HG03354 (cell line): ENCODE measurements around the gene RPL32.

Experiments used
- ATAC-seq: cut with Tn5 transposase; IDR thresholded peaks from one replicate; pipeline ENCODE4 v1.9.1; 2021; ENCODE audit warnings: mild to moderate bottlenecking; ENCODE audit not compliant: unreplicated experiment, poor library complexity, severe bottlenecking

The RPL32 gene

DNA sequence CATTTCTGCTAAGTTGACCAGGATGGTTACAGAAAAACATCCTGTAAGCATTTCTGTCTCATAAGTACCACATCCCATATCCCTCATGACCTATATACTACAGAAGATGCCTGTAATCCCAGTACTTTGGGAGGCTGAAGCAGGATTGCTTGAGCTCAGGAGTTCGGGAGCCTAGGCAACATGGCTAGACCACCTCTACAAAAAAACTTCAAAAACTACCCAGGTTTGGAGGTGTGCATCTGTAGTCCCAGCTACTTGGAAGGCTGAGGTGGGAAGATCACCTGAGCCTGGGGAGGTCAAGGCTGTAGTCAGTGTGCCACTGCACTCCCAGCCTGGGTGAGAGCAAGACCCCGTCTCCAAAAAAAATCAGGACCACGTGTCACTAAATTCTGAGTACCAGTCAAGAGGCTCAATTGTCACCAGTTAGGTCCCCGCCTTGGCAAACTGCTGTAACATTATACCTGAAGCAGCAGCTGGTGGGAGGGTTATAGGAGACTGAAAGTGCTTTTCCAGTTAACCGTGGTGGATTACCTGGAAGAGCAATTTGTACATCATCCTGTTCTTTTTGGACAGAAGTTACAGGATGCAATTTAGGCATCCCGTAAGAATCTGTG lies 6.2 kb downstream of the RPL32 start:
- no peak for ATAC-seq

DNA sequence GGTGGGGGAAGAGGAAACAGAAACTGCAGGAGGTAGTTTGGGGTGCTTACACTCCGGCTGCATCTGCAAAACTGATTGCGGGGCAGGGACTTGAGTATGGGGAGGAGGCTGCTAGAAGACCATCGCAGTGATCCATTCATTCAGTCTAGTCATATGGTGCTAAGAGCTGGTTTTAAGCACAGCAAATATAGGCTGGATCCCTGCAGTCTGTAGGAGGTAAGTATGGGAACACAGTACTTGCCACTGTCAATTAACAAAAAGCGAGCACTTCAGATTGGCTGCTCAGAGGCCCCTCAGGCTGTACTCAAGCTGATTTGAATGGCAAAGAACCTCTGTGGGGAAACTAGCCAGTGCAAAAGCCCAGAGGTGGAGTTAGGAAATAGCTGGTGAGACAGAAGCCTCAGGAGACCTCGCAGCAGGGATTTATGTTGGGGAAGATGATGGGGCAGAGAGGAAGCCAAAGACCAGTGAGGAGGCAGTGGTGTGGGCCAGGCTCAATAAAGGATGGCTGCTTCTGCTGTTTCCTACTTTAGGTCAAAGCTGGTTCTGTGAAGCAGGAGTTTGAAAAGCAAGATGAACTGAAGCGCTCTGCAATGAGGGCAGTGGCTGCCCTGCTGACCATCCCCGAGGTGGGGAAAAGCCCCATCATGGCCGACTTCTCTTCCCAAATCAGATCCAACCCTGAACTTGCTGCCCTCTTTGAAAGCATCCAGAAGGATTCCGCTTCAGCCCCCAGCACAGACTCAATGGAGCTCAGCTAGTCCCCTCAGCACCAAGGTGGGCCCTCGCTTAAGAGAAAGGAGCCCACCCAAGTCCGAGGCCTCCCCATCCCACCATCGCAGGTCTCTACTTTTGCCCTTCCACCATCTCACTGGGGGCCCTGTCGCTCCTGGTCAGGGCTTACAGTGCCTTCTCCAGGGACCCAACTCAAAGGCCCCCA lies 7.9 kb downstream of the RPL32 start:
- no peak for ATAC-seq

DNA sequence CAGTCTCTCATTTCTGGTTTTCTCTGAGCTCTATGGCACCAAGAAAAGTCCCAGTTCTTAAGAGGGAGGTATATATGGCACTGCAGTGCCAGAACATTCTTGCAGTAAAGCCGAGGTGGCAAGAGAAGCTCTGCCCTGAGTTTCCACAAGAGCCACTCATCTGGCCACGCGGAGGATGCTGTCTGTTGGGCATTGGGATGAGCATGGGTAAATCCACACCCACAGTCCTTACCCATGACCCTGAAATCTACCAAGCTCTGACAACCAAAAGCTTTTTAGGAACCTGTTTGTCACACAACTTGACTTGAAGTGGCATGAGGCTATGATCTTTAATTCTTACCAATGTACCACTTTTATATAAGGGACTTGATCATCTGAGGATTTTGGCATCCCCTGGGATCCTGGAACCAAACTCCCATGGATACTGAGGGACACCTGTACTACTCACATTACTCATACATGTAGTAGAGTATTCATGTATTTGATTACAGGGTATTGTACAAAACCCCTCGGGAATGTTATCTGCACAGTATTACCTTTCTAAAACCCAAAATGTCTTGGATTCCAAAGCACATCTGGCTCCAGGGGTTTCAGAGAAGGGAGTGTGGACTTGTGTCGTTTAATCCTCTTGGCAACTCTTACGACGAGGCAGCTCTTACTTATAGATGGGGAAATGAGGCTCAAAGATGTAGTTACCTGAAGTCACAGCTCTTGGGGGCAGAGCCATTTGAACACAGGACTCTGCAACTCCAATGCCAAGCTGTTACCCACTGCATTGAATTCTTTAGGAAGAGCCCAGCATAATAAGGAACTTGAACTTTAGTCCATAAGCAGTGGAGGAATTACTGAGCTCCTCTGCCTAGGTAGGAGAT lies 8.8 kb downstream of the RPL32 start:
- no peak for ATAC-seq

DNA sequence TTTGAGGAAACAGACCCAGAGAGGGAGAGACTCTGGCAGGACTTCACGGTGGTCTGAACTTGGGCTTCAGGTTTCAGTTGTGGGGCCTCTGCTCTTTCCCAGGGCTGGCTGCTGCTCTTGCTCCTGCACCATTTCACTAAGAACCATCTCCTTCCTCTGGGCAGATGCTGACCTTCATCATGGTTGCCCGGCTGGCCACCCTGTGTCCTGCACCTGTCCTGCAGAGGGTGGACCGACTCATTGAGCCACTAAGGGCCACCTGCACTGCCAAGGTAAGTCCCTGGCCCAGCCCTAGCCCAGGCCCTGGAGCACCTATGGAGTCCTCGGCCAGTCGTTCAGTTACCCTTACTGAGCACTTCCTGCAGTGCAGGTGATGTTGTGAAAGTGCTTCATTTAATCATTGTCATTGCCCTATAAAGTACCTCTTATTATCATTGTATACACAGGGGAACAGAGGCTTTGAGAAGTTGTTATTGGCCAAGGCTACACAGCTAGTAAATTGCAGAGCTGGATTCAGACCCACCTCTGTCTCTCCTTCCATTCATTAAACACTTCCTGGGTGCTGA lies 10.0 kb downstream of the RPL32 start:
- no peak for ATAC-seq

DNA sequence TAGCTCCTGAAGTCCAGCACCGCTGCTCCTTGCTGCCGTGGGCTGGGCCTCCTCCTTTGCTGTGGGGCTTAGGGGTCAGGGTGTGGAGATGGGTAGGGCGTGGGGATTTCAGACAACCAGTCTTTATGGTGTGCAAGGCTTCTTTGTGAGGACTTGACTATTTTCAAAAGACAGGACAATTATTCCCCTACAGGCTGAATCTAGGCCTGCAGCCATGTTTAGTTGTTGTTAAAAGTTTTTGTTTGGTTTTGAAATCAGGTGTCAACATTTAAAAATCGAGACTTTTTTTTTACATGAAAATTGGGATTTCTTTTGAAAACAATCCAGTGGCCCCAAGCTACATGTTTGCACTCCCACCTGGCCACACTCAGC lies 10.6 kb downstream of the RPL32 start:
- ATAC-seq: no peak

DNA sequence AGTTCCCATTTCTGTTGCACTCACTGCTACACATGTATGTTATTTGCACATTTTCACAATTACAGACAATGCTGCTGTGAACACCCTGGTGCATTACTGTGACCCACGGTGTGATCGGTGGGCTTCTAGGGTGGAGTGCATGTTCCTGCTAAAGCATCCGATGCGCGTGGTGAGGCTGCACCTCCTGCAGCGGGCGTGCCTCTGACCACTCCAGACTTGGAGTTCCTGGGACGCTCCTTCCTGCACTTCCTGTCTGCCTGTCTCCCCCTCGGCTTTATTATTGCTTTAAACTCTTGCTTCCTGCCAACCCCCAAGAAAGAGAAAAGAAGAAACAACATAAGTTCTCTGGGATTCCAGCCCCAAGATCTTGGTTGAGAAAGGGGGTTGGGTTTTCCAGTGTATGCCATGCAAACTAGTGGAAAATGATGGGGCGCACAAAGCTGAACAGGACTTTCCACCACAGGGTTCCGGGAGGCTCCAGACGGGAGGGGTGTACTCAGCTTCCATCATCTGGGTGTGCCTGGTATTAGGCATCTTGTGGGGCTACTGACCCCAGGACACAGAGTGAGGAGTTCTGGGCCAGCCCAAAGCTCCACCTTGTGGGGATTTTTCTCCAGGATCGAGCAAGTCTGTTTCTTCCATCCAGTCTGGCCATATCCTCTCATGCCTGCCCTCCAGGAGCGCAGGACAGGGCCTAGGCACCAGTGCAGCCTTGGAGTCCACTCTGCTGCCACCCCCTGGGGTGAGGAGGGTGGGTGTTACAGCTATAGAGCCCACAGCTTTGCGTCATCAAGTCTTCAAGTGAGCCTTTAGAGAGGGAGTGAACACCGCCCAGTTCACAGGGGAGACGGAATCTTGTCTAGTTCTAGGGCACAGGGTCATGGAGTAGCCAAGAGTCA lies 11.2 kb downstream of the RPL32 start:
- no peak for ATAC-seq

DNA sequence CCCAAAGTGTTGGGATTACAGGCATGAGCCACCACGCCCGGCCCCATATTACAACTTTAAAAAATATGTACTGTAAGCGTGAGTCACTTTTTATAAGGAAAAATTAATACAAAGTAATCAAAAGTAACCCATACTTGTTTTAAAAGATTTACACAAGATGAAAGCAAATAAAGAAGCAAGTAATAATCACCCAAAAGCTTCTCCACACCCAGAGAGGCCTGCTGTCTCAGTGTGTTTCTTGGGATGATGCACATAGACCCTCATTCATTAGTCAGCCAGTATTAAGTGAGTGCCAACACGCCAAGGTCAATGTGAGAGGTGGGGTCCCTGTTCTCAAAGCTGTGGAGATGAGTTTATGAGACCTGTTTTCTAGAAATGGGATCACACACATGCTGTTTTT lies 12.0 kb downstream of the RPL32 start:
- no peak for ATAC-seq

DNA sequence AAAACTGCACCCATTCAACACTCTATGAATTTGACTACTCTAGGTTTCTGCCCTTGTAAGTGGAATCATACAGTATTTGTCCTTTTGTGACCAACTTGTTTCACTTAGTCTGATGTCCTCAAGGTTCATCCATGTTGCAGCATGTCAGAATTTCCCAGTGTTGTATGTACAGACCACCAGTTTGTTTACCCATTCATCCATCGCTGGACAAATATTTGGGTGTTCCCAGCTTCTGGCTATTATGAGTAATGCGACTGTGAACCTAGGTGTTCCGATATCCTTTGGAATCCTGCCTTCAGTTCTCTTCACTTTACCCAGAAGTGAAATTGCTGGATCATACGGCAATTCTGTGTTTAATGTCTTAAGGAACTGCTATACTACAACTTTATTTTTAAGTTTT lies 12.6 kb downstream of the RPL32 start:
- no peak for ATAC-seq

DNA sequence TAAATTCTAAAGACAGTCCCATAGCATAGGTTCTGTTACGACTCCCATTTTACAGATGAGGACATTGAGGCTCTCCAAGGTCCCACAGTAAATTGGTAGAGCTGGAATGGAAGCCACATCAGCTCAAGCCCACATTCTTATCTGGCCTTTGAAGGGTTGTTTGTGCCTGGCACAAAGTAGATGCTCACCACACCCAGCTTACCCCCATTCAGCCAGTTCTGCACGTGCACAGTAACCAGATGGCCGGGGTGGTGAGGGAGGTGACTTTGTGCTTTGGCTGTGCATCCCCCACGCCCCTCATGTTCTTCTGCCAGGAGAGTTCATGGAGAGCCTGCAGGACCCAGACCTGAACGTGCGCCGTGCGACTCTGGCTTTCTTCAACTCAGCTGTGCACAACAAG lies 16.2 kb downstream of the RPL32 start:
- ATAC-seq: no peak

DNA sequence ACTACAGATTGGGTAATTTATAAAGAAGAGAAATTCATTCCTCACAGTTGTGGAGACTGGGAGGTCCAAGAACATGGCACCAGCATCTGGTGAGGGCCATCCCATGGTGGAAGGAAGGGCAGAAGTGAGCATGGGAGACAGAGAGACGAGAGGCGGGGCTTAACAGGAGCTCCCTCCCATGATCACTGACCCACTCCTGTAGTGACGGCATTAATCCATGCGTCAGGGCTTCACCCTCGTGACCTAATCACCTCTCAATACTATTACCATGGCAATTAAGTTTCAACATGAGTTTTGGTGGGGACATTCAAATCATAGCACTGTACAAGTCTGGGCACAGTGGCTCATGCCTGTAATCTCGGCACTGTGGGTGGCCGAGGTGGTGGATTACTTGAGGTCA lies 17.1 kb downstream of the RPL32 start:
- ATAC-seq: no peak

DNA sequence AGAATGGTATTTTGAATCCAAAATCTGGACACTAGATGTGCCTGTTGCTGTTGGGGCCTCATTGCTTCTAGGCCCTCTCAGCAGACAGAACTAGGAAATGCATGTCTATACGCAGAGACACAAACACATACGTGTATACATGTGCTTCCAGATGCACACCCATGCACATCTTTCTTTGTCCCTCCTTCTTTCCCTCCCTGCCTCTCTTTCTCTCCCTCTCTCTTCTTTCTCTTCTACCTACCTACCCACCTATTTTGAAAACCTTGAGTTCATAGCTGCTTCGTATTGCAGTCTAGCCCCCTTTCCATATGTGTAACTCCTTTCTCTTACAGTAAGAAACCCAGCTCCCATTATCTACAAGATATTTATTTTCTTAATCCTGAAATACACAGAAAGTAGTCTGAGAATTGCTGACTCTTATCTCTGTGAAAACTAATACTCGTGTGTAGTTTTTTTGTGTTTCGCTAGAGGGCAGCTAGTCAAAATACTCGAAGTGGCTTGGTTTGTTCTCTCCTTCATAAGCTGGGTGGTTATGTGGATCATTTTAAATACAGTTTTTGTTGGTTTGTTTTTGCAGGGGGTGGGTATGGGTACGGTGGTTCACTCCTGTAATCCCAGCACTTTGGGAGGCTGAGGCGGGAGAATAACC lies 18.5 kb downstream of the RPL32 start:
- ATAC-seq: no peak

DNA sequence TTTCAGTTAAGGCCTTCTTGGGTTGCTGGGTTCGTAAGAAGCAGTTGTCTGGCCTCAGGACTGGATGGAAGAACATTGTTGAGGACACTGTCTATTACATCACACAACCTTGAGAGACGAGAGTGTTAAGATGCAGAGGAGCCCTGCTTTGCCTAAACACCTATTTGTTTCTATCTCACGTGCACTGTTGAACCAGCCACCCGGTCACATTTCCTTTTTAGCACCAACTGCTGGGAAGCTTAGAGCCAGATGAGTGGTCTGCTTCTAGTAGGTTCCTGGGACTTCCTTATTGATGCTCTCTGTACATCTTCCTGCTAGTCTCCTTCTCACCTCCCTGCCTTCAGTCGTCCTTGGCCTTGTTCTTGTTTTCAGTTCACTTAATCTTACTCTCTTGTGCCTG lies 22.6 kb downstream of the RPL32 start:
- no peak for ATAC-seq

DNA sequence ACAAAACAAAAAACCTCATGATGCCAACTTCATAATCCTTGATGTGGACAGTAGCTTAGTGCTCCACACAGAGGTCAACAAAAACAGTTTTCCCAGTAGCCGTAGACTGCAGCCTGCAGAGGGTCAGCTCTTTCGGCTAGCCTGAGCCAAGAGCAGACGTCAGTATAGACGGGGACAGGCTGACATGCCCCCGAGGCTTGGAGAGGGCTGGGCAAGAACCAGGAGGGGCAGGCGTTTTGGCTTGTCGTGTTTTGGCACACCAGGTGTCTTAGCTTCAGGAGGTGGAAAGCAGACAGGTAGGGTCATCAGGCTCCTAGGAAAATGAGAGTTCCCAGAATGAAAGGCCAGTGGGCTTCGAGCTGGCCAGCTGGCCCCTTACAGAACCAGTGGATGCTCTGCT lies 23.1 kb downstream of the RPL32 start:
- ATAC-seq: no peak

DNA sequence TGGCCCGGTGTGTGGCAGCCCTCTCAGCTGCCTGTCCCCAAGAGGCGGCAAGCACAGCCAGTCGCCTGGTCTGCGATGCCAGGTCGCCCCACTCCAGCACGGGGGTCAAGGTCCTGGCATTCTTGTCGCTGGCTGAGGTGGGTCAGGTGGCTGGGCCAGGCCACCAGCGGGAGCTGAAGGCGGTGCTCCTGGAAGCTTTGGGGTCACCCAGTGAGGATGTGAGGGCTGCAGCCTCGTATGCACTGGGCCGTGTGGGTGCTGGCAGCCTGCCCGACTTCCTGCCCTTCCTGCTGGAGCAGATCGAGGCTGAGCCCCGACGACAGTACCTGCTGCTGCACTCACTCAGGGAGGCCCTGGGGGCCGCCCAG lies 24.0 kb downstream of the RPL32 start:
- no peak for ATAC-seq

DNA sequence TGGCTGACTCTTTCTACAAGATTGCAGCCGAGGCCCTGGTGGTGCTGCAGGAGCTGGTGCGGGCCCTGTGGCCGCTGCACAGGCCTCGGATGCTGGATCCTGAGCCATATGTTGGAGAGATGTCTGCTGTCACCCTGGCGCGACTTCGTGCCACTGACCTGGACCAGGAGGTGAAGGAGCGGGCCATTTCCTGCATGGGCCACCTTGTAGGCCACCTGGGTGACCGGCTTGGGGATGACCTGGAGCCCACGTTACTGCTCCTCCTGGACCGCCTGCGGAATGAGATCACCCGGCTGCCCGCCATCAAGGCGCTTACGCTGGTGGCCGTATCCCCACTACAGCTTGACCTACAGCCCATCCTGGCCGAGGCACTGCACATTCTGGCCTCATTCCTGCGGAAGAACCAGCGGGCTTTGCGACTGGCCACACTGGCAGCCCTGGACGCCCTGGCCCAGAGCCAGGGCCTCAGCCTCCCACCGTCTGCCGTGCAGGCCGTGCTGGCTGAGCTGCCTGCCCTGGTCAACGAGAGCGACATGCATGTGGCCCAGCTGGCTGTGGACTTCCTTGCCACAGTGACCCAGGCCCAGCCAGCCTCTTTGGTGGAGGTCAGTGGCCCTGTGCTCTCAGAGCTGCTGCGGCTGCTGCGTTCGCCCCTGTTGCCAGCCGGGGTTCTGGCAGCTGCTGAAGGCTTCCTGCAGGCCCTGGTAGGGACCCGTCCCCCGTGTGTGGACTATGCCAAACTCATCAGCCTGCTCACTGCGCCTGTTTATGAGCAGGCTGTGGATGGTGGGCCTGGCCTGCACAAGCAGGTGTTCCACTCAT lies 24.6 kb downstream of the RPL32 start:
- no peak for ATAC-seq

DNA sequence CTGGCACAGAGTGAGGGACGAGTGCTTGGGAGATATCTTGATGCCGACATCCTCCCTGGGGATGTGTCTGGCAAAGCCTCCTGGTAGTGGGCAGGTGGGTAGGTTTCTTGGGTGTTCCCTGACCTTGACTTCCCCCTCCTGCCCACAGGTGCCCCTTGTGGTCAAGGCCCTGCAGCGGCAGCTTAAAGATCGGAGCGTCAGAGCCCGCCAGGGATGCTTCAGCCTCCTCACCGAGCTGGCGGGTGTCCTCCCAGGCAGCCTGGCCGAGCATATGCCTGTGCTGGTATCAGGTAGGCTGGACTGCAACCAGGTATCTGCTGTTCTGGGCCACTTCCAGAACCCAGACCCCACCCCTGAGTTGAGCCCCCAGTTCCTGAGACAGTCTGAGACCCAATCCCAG lies 25.6 kb downstream of the RPL32 start:
- ATAC-seq: no peak

DNA sequence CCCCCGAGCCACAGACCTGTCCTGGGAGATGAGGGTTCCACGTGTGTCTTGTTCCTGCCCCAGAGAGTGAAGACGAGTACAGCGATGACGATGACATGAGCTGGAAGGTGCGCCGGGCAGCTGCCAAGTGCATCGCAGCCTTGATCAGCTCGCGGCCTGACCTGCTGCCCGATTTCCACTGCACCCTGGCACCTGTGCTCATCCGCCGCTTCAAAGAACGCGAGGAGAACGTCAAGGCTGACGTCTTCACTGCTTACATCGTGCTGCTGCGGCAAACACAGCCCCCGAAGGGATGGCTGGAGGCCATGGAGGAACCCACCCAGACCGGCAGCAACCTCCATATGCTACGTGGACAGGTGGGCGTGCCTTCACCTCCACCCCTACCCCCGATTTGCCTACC lies 26.3 kb downstream of the RPL32 start:
- ATAC-seq: no peak

DNA sequence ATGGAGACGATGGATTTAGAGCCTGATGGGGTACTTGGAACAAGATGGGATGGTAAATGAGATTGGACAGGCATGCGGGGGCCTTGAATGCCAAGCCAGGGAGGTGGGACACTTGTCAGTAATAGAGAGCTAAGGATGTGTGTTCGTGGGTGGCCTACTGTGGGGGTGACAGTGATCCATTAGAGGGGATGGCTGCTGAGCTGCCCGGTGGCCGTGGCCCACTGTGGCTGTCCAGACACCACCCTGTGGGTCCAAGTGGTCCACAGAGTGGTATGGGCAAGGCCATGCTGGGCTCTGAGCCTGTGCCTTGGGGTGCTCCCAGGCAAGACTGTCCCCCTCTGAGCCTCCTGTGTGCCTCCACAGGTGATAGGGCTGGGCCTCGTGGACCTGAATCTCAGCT lies 27.4 kb downstream of the RPL32 start:
- ATAC-seq: no peak
